GM18511 (cell line): ENCODE results near the gene NMUR1.
A peak's percentile ranks its signal among the peaks of the same experiment; 100 is the strongest.

Experiments used
- ATAC-seq: cut with Tn5 transposase; IDR thresholded peaks from one replicate; pipeline ENCODE4 v1.9.1; 2021; ENCODE audit warnings: mild to moderate bottlenecking, moderate library complexity; ENCODE audit not compliant: unreplicated experiment

Gene NMUR1

GRCh38 chr2:231554748-231555545 lies 24.7 kb upstream of the NMUR1 start:
- no peak for ATAC-seq

GRCh38 chr2:231554327-231554726 lies 24.1 kb upstream of the NMUR1 start:
- ATAC-seq, result no peak

GRCh38 chr2:231552752-231553151 lies 22.5 kb upstream of the NMUR1 start:
- ATAC-seq, result no peak

GRCh38 chr2:231549446-231550239 lies 19.4 kb upstream of the NMUR1 start:
- no peak for ATAC-seq

GRCh38 chr2:231548752-231549151 lies 18.5 kb upstream of the NMUR1 start:
- no peak for ATAC-seq

- no peak for ATAC-seq
Measured at GRCh38 chr2:231547315-231548110, 17.3 kb upstream of the NMUR1 start.

- ATAC-seq, result no peak
Measured at GRCh38 chr2:231546014-231546715, 15.9 kb upstream of the NMUR1 start.

- peak; percentile 100 for ATAC-seq
Measured at GRCh38 chr2:231545105-231545902, 15.1 kb upstream of the NMUR1 start.

GRCh38 chr2:231542136-231542535 lies 11.9 kb upstream of the NMUR1 start:
- no peak for ATAC-seq

- no peak for ATAC-seq
Measured at GRCh38 chr2:231541645-231542044, 11.4 kb upstream of the NMUR1 start.

GRCh38 chr2:231539991-231540390 lies 9.7 kb upstream of the NMUR1 start:
- no peak for ATAC-seq

- ATAC-seq, result no peak
Measured at GRCh38 chr2:231535961-231536360, 5.7 kb upstream of the NMUR1 start.

- ATAC-seq, result no peak
Measured at GRCh38 chr2:231533777-231534125, 3.5 kb upstream of the NMUR1 start.

- ATAC-seq, result no peak
Measured at GRCh38 chr2:231533086-231533776, 3.0 kb upstream of the NMUR1 start.

- no peak for ATAC-seq
Measured at GRCh38 chr2:231532756-231533035, 2.5 kb upstream of the NMUR1 start.

- no peak for ATAC-seq
Measured at GRCh38 chr2:231531883-231532755, 1.9 kb upstream of the NMUR1 start.

GRCh38 chr2:231531466-231531865 lies 1.2 kb upstream of the NMUR1 start:
- no peak for ATAC-seq

- no peak for ATAC-seq
Measured at GRCh38 chr2:231528636-231529030, 1.6 kb downstream of the NMUR1 start.
